GM21825 (cell line): ENCODE data around the gene TMEM185B.

Source experiments
- ATAC-seq: cut with Tn5 transposase; IDR thresholded peaks from one replicate; pipeline ENCODE4 v1.9.1; 2021; ENCODE audit warnings: mild to moderate bottlenecking, moderate library complexity; ENCODE audit not compliant: unreplicated experiment

Gene TMEM185B

GRCh38 chr2:120252225-120253020 lies 29.2 kb upstream of the TMEM185B start, which contains the start of gene RALB:
Gene RALB, plus strand, starts transcription at chr2:120252852. Its CDS starts 25,813 bp downstream, at chr2:120278665.
- peak; percentile 89 for ATAC-seq

- no peak for ATAC-seq
Measured at GRCh38 chr2:120251880-120252224, 28.7 kb upstream of the TMEM185B start.

GRCh38 chr2:120251078-120251477 lies 27.9 kb upstream of the TMEM185B start:
- ATAC-seq = no peak

- ATAC-seq = no peak
Measured at GRCh38 chr2:120250640-120251039, 27.4 kb upstream of the TMEM185B start.

- no peak for ATAC-seq
Measured at GRCh38 chr2:120247851-120248250, 24.7 kb upstream of the TMEM185B start.

GRCh38 chr2:120246546-120247300 lies 23.5 kb upstream of the TMEM185B start:
- ATAC-seq = no peak

GRCh38 chr2:120245520-120246332 lies 22.5 kb upstream of the TMEM185B start:
- ATAC-seq = no peak

- no peak for ATAC-seq
Measured at GRCh38 chr2:120244656-120245519, 21.7 kb upstream of the TMEM185B start.

GRCh38 chr2:120243875-120244553 lies 20.8 kb upstream of the TMEM185B start:
- no peak for ATAC-seq

- ATAC-seq = no peak
Measured at GRCh38 chr2:120243211-120243610, 20.0 kb upstream of the TMEM185B start.

- ATAC-seq = no peak
Measured at GRCh38 chr2:120241684-120242083, 18.5 kb upstream of the TMEM185B start.

GRCh38 chr2:120240901-120241429 lies 17.8 kb upstream of the TMEM185B start:
- ATAC-seq = no peak

- no peak for ATAC-seq
Measured at GRCh38 chr2:120239488-120240287, 16.5 kb upstream of the TMEM185B start.

- no peak for ATAC-seq
Measured at GRCh38 chr2:120238728-120239487, 15.7 kb upstream of the TMEM185B start.

GRCh38 chr2:120237491-120237902 lies 14.3 kb upstream of the TMEM185B start:
- ATAC-seq = no peak

- no peak for ATAC-seq
Measured at GRCh38 chr2:120236791-120237190, 13.6 kb upstream of the TMEM185B start.

GRCh38 chr2:120236316-120236715 lies 13.1 kb upstream of the TMEM185B start:
- no peak for ATAC-seq

GRCh38 chr2:120235681-120236080 lies 12.5 kb upstream of the TMEM185B start:
- ATAC-seq = no peak
